ENCODE results near the gene ENAH.

ENAH gene

GRCh38 chr1:225460021-225460736, 192.7 kb downstream of the ENAH start:
- DNase-seq (ENCODE audit: low read depth, low spot score): peak; percentile 62

- DNase-seq (ENCODE audit: low read depth, low spot score): peak; percentile 41
Measured at GRCh38 chr1:225458222-225458631, 194.7 kb downstream of the ENAH start.

GRCh38 chr1:225454733-225455132, 198.2 kb downstream of the ENAH start:
- peak; percentile 88 for DNase-seq (ENCODE audit: low read depth, low spot score)

GRCh38 chr1:225453797-225454648, 198.9 kb downstream of the ENAH start:
- peak; percentile 28 for DNase-seq (ENCODE audit: low read depth, low spot score)

GRCh38 chr1:225451840-225452515, 200.9 kb downstream of the ENAH start:
- no peak for DNase-seq (ENCODE audit: low read depth, low spot score)

- no peak for DNase-seq (ENCODE audit: low read depth, low spot score)
Measured at GRCh38 chr1:225451340-225451739, 201.6 kb downstream of the ENAH start.

- no peak for DNase-seq (ENCODE audit: low read depth, low spot score)
Measured at GRCh38 chr1:225450491-225451191, 202.3 kb downstream of the ENAH start.

- DNase-seq (ENCODE audit: low read depth, low spot score): no peak
Measured at GRCh38 chr1:225449774-225450173, 203.1 kb downstream of the ENAH start.

- DNase-seq (ENCODE audit: low read depth, low spot score): peak; percentile 57
Measured at GRCh38 chr1:225449261-225449660, 203.7 kb downstream of the ENAH start.

- DNase-seq (ENCODE audit: low read depth, low spot score): no peak
Measured at GRCh38 chr1:225448146-225448805, 204.6 kb downstream of the ENAH start.

GRCh38 chr1:225447650-225448089, 205.3 kb downstream of the ENAH start:
- DNase-seq (ENCODE audit: low read depth, low spot score): peak; percentile 72

- no peak for DNase-seq (ENCODE audit: low read depth, low spot score)
Measured at GRCh38 chr1:225446981-225447615, 205.8 kb downstream of the ENAH start.

- DNase-seq (ENCODE audit: low read depth, low spot score): no peak
Measured at GRCh38 chr1:225446595-225446960, 206.3 kb downstream of the ENAH start.

GRCh38 chr1:225445639-225446594, 207.0 kb downstream of the ENAH start:
- peak; percentile 61 for DNase-seq (ENCODE audit: low read depth, low spot score)

- DNase-seq (ENCODE audit: low read depth, low spot score): no peak
Measured at GRCh38 chr1:225442123-225442505, 210.8 kb downstream of the ENAH start.

GRCh38 chr1:225441314-225442122, 211.4 kb downstream of the ENAH start:
- no peak for DNase-seq (ENCODE audit: low read depth, low spot score)

GRCh38 chr1:225440380-225441221, 212.3 kb downstream of the ENAH start:
- DNase-seq (ENCODE audit: low read depth, low spot score): no peak
